HCT116 (cell line): ENCODE measurements around the gene LRRC43. TPM values are rescaled to one million over a fixed set of nuclear protein-coding genes. Genes with fewer than 3 reads are reported as not detected.

ENCODE experiments used
- ATAC-seq: fragments of 200-7000 bp; cut with Tn5 transposase; 2 replicates; pipeline ENCODE4 v1.9.1; 2020; ENCODE audit warnings: mild to moderate bottlenecking, moderate library complexity
- BruUV-seq: library from RNA; stranded (reverse); fragments of 400-500 nt; replicated peaks from 2 replicates; lab custom pipeline; 2021; lab: Mats Ljungman, UMichigan
- CTCF ChIA-PET: fragments of 300-600 bp; sonication (Branson Sonifier 250); formaldehyde crosslinking; loops from one replicate; lab custom pipeline; 2021; ENCODE audit warnings: antibody characterized with exemption; lab: Charles Lee
- POLR2A ChIA-PET: fragments of 300-600, 350-600 bp; sonication (Branson Sonifier 250); formaldehyde crosslinking; loops from one replicate; lab custom pipeline; 2021; ENCODE audit warnings: antibody characterized with exemption; lab: Charles Lee
- RAD21 ChIA-PET, 2 experiments: fragments of 300-600 bp; sonication (Branson Sonifier 250); formaldehyde crosslinking; loops; one replicate each; lab custom pipeline; 2023; ENCODE audit warnings: low total read pairs in 2 of 2; ENCODE audit not compliant: uncharacterized antibody in 2 of 2, unreplicated experiment in 2 of 2, low non-redundant PET in 1 of 2; lab: Charles Lee
- DNase-seq: peaks from one replicate; pipeline ENCODE4 v3.0.0-alpha.2; 2010; ENCODE audit warnings: low read depth, low spot score
- H2AFZ ChIP-seq: fragments of 200-600 bp; shearing (Covaris generic), sonication (generic); 2 replicates; pipeline ENCODE4 v1.6.1; 2017; ENCODE audit warnings: low read depth, mixed run types, mixed read lengths, antibody characterized with exemption, low read length; ENCODE audit not compliant: poor library complexity, severe bottlenecking
- H3K27ac ChIP-seq: 2 replicates; pipeline ENCODE4 v1.5.1; 2012; ENCODE audit warnings: low read depth, low read length
- H3K27me3 ChIP-seq: fragments of 200-600 bp; sonication (generic); 2 replicates; pipeline ENCODE4 v1.6.1; 2016; ENCODE audit warnings: mixed run types, low read length, mixed read lengths; ENCODE audit not compliant: insufficient read depth
- H3K36me3 ChIP-seq, 2 experiments: fragments of 200-500 bp in 1 of 2; fragments of 200-600 bp in 1 of 2; sonication (Bioruptor generic) in 1 of 2; sonication (generic) in 1 of 2; 2 replicates each; pipeline versions ENCODE4 v1.5.1 to v1.6.1; 2014 to 2016; ENCODE audit warnings: low read length in 2 of 2, inconsistent platforms in 1 of 2, mixed read lengths in 1 of 2, mixed run types in 1 of 2; ENCODE audit not compliant: insufficient read depth in 2 of 2, control insufficient read depth in 1 of 2
- H3K4me1 ChIP-seq, 2 experiments: fragments of 200-600 bp in 1 of 2; sonication (generic) in 1 of 2; 2 replicates each; pipeline versions ENCODE4 v1.5.1 to v1.6.1; 2012 to 2017; ENCODE audit warnings: low read length in 2 of 2, inconsistent platforms in 1 of 2, mild to moderate bottlenecking in 1 of 2, mixed read lengths in 1 of 2, mixed run types in 1 of 2, moderate library complexity in 1 of 2; ENCODE audit not compliant: insufficient read depth in 2 of 2, control insufficient read depth in 1 of 2
- H3K4me2 ChIP-seq: fragments of 200-600 bp; sonication (generic); 2 replicates; pipeline ENCODE4 v1.6.1; 2017; ENCODE audit warnings: mixed run types, low read length, mixed read lengths
- H3K4me3 ChIP-seq, 2 experiments: fragments of 200-600 bp in 1 of 2; sonication (generic) in 1 of 2; replicated peaks in 1 of 2; 2 replicates each; pipeline ENCODE4 v1.5.1; 2011 to 2016; ENCODE audit warnings: low read length in 2 of 2, control low read depth in 1 of 2, low read depth in 1 of 2, mild to moderate bottlenecking in 1 of 2, mixed read lengths in 1 of 2, mixed run types in 1 of 2
- H3K79me2 ChIP-seq: fragments of 200-600 bp; sonication (generic); 2 replicates; pipeline ENCODE4 v1.6.1; 2017; ENCODE audit warnings: mild to moderate bottlenecking, mixed run types, low read length, moderate library complexity, mixed read lengths; ENCODE audit not compliant: insufficient read depth
- H3K9ac ChIP-seq: fragments of 200-600 bp; sonication (generic); 2 replicates; pipeline ENCODE4 v1.6.1; 2016; ENCODE audit warnings: low read length, mixed read lengths
- H3K9me2 ChIP-seq: fragments of 200-600 bp; sonication (generic), shearing (Covaris generic); 2 replicates; pipeline ENCODE4 v1.6.1; 2017; ENCODE audit warnings: mixed run types, mild to moderate bottlenecking, moderate library complexity; ENCODE audit not compliant: insufficient read depth
- H3K9me3 ChIP-seq, 2 experiments: fragments of 200-500 bp in 1 of 2; fragments of 200-600 bp in 1 of 2; sonication (Bioruptor generic) in 1 of 2; sonication (generic) in 1 of 2; 2 replicates each; pipeline ENCODE4 v1.6.1; 2014 to 2017; ENCODE audit warnings: low read length in 2 of 2, mixed read lengths in 2 of 2, inconsistent platforms in 1 of 2, low read depth in 1 of 2, mild to moderate bottlenecking in 1 of 2, mixed run types in 1 of 2, moderate library complexity in 1 of 2; ENCODE audit not compliant: control insufficient read depth in 1 of 2, insufficient read depth in 1 of 2
- H4K20me1 ChIP-seq: fragments of 200-600 bp; sonication (generic), shearing (Covaris generic); 2 replicates; pipeline ENCODE4 v1.6.1; 2017; ENCODE audit warnings: mixed run types, mild to moderate bottlenecking, moderate library complexity; ENCODE audit not compliant: insufficient read depth
- JUND ChIP-seq: IDR thresholded peaks from 2 replicates; pipeline ENCODE4 v1.6.1; 2012
- POLR2AphosphoS5 ChIP-seq: IDR thresholded peaks from 2 replicates; pipeline ENCODE4 v1.6.1; 2011; ENCODE audit warnings: mild to moderate bottlenecking, low read depth, low read length, moderate library complexity
- RAD21 ChIP-seq: IDR thresholded peaks from 2 replicates; pipeline ENCODE4 v1.6.1; 2012; ENCODE audit warnings: low read depth, mild to moderate bottlenecking
- SRF ChIP-seq: IDR thresholded peaks from 2 replicates; pipeline ENCODE4 v1.6.1; 2012; ENCODE audit warnings: low read depth
- ZNF274 ChIP-seq: fragments of 200-500 bp; sonication (Bioruptor generic); IDR thresholded peaks from 2 replicates; pipeline ENCODE4 v1.6.1; 2014; ENCODE audit warnings: mild to moderate bottlenecking, low read depth, low read length, inconsistent platforms
- intact Hi-C: fragments of 100-400 bp; cut with micrococcal nuclease; formaldehyde crosslinking; loops from 2 replicates; pipeline ENCODE4 v1.10.0; 2022
- total RNA-seq: library from RNA; stranded (reverse); gene quantifications from one replicate; pipeline ENCODE4 v1.2.1, GENCODE V29; 2021; ENCODE audit not compliant: unreplicated experiment
- TF ChIP-seq, protein P1 (sequence below), 3 experiments: fragments of 200-600 bp in 1 of 3; sonication (generic) in 1 of 3; IDR thresholded peaks in 2 of 3; conservative IDR thresholded peaks in 1 of 3; 2 replicates each; pipeline ENCODE4 v1.5.1; 2012 to 2017; ENCODE audit warnings: low read depth in 2 of 3, low read length in 2 of 3, antibody characterized with exemption in 1 of 3, borderline replicate concordance in 1 of 3, control low read depth in 1 of 3, mild to moderate bottlenecking in 1 of 3, mixed read lengths in 1 of 3, mixed run types in 1 of 3, moderate library complexity in 1 of 3; ENCODE audit not compliant: insufficient read depth in 1 of 3
- TF ChIP-seq, protein P2 (sequence below): IDR thresholded peaks from 2 replicates; pipeline ENCODE4 v1.6.1; 2011; ENCODE audit warnings: mild to moderate bottlenecking, low read length, moderate library complexity; ENCODE audit not compliant: insufficient replicate concordance; ENCODE audit errors: extremely low read depth

The LRRC43 gene
- total RNA-seq, 1 experiment from 2014 or later, result not detected

DNA sequence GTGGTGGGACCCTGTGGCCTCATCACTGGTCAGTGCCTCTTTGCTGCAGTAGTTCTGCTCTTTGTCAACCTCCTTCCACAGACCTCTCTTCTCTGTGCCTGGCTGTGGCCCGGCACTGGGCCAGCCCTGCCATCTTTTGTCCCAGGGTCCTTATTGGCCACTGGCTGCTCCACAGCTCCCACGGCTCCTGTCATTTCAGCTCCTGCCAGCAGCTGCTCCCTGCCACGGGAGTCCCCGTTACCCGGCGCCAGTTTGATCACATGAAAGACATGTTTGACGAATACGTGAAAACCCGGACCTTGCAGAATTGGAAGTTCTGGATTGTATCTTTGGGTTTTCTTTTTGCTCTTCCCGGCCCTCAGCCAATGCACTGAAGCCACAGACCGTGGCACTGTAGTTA, 44.3 kb upstream of the LRRC43 start:
- no peaks in the 10 kb centered on the region for H4K20me1 ChIP-seq
- H3K4me2 ChIP-seq, result no peak overlapping the region
- ChIA-PET RAD21 (no interaction called here), POLR2A (interaction anchor here (0.6 kb wide), 1 partner anchor 155 kb away, joined by 3 read pairs; no protein-coding TSS in a partner anchor), CTCF (no interaction called here)
- ATAC-seq (no peak), DNase-seq (no peak)
- no peak overlapping the region for H3K27ac ChIP-seq
- BruUV-seq, result no TSS peak
- H2AFZ ChIP-seq, result no peak overlapping the region
- intact Hi-C loops, result no loop called here
- H3K4me3 ChIP-seq, result no peak overlapping the region
- no peaks in the 10 kb centered on the region for H3K9me3 ChIP-seq
- H3K9ac ChIP-seq, result no peak overlapping the region
- no peak for TF ChIP-seq POLR2AphosphoS5
- TF ChIP-seq JUND, result no peak
- TF ChIP-seq, protein P1, sequence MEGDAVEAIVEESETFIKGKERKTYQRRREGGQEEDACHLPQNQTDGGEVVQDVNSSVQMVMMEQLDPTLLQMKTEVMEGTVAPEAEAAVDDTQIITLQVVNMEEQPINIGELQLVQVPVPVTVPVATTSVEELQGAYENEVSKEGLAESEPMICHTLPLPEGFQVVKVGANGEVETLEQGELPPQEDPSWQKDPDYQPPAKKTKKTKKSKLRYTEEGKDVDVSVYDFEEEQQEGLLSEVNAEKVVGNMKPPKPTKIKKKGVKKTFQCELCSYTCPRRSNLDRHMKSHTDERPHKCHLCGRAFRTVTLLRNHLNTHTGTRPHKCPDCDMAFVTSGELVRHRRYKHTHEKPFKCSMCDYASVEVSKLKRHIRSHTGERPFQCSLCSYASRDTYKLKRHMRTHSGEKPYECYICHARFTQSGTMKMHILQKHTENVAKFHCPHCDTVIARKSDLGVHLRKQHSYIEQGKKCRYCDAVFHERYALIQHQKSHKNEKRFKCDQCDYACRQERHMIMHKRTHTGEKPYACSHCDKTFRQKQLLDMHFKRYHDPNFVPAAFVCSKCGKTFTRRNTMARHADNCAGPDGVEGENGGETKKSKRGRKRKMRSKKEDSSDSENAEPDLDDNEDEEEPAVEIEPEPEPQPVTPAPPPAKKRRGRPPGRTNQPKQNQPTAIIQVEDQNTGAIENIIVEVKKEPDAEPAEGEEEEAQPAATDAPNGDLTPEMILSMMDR (IDR thresholded peaks at IDR 0.05 in 2 of 3, conservative IDR thresholded peaks at IDR 0.05 in 1 of 3; ENCODE audit: borderline replicate concordance in 1 of 3, insufficient read depth in 1 of 3, low read depth in 2 of 3, low read length in 2 of 3), result no peak
- TF ChIP-seq SRF, result no peak
- TF ChIP-seq RAD21, result no peak
- TF ChIP-seq, protein P2, sequence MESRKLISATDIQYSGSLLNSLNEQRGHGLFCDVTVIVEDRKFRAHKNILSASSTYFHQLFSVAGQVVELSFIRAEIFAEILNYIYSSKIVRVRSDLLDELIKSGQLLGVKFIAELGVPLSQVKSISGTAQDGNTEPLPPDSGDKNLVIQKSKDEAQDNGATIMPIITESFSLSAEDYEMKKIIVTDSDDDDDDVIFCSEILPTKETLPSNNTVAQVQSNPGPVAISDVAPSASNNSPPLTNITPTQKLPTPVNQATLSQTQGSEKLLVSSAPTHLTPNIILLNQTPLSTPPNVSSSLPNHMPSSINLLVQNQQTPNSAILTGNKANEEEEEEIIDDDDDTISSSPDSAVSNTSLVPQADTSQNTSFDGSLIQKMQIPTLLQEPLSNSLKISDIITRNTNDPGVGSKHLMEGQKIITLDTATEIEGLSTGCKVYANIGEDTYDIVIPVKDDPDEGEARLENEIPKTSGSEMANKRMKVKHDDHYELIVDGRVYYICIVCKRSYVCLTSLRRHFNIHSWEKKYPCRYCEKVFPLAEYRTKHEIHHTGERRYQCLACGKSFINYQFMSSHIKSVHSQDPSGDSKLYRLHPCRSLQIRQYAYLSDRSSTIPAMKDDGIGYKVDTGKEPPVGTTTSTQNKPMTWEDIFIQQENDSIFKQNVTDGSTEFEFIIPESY, result no peak
- TF ChIP-seq ZNF274, result no peak
- H3K27me3 ChIP-seq, result no peaks in the 10 kb centered on the region
- no peaks in the 10 kb centered on the region for H3K4me1 ChIP-seq
- H3K36me3 ChIP-seq, result peaks cover 12 to 29% of the 10 kb centered on the region in 2 experiments; a peak in 3 of 4 replicates
- H3K9me2 ChIP-seq, result no peaks in the 10 kb centered on the region
- H3K79me2 ChIP-seq, result no peaks in the 10 kb centered on the region
